Fibroblast of villous mesenchyme (primary cell): Measurements from ENCODE around the gene IFI16. TPM values are rescaled to one million over a fixed set of nuclear protein-coding genes. Genes with fewer than 3 reads are reported as not detected.

Experiments used
- total RNA-seq: library from RNA; depleted of rRNA; stranded (reverse); fragments of >200 nt; gene quantifications from 2 replicates; pipeline ENCODE4 v1.2.3, GENCODE V29; 2012

IFI16 gene
- total RNA-seq, 1 donor, result 60.5 TPM

Other genes starting within 250 kb of the IFI16 start
- not detected in 2 replicates for gene OR6N1, start 237.7 kb upstream of the IFI16 start, total RNA-seq
- not detected in 2 replicates for gene OR6N2, start 228.7 kb upstream of the IFI16 start, total RNA-seq
- not detected in 2 replicates for gene MNDA, start 178.6 kb upstream of the IFI16 start, total RNA-seq
- not detected in 2 replicates for gene PYHIN1, start 78.4 kb upstream of the IFI16 start, total RNA-seq
- gene AIM2, start 66.9 kb downstream of the IFI16 start, total RNA-seq, result 0.32 TPM in 1 of 2 replicates, not detected in the other
- gene CADM3, start 161.7 kb downstream of the IFI16 start, total RNA-seq, result not detected in 2 replicates
- not detected in 2 replicates for gene ACKR1, start 195.0 kb downstream of the IFI16 start, total RNA-seq